GM23338 (cell line): ENCODE measurements around the gene ABI3. TPM values are rescaled to one million over a fixed set of nuclear protein-coding genes. Genes with fewer than 3 reads are reported as not detected.
"Not testable (repeated sequence)": the region's sequence is repeated elsewhere in the genome, so short reads cannot be mapped to it uniquely, and the experiment has no call there.

ENCODE experiments used
- ATAC-seq: fragments of 200-7000 bp; cut with Tn5 transposase; 3 replicates; pipeline ENCODE4 v1.9.1; 2020
- DNase-seq: peaks from one replicate; pipeline ENCODE4 v3.0.0-alpha.2; 2015; ENCODE audit warnings: low spot score
- H2AFZ ChIP-seq: fragments of 200-600 bp; sonication (generic); 2 replicates; pipeline ENCODE4 v1.8.0; 2016; ENCODE audit warnings: antibody characterized with exemption, mild to moderate bottlenecking, moderate library complexity
- H3F3A ChIP-seq: fragments of 200-600 bp; sonication (generic); replicated peaks from 2 replicates; pipeline ENCODE4 v1.8.0; 2017; ENCODE audit warnings: antibody characterized with exemption, mixed run types, low read depth
- H3K27ac ChIP-seq: fragments of 200-600 bp; sonication (generic); 2 replicates; pipeline ENCODE4 v1.6.1; 2016; ENCODE audit warnings: low read depth
- H3K27me3 ChIP-seq: fragments of 200-600 bp; sonication (generic); 2 replicates; pipeline ENCODE4 v1.8.0; 2016; ENCODE audit warnings: mild to moderate bottlenecking, mixed run types, moderate library complexity; ENCODE audit not compliant: insufficient read depth
- H3K36me3 ChIP-seq: fragments of 200-600 bp; sonication (generic); 2 replicates; pipeline ENCODE4 v1.8.0; 2016; ENCODE audit warnings: mild to moderate bottlenecking; ENCODE audit not compliant: insufficient read depth
- H3K4me1 ChIP-seq: fragments of 200-600 bp; sonication (generic); 2 replicates; pipeline ENCODE4 v1.8.0; 2016; ENCODE audit warnings: mild to moderate bottlenecking, moderate library complexity; ENCODE audit not compliant: insufficient read depth
- H3K4me2 ChIP-seq: fragments of 200-600 bp; sonication (generic); 2 replicates; pipeline ENCODE4 v1.7.1; 2017; ENCODE audit warnings: mixed run types
- H3K4me3 ChIP-seq: fragments of 200-600 bp; sonication (generic); 2 replicates; pipeline ENCODE4 v1.6.1; 2016; ENCODE audit warnings: mixed run types
- H3K79me2 ChIP-seq: fragments of 200-600 bp; sonication (generic); replicated peaks from 2 replicates; pipeline ENCODE4 v1.8.0; 2017; ENCODE audit warnings: mild to moderate bottlenecking; ENCODE audit not compliant: insufficient read depth
- H3K9me2 ChIP-seq: fragments of 200-600 bp; sonication (generic); 2 replicates; pipeline ENCODE4 v1.8.0; 2017; ENCODE audit not compliant: insufficient read depth
- H4K20me1 ChIP-seq: fragments of 200-600 bp; sonication (generic); replicated peaks from 2 replicates; pipeline ENCODE4 v1.8.0; 2017; ENCODE audit warnings: mild to moderate bottlenecking; ENCODE audit not compliant: insufficient read depth
- H3K27ac Mint-ChIP-seq: 2 replicates; pipeline ENCODE4 v1.8.0; 2020; ENCODE audit warnings: inconsistent platforms, mild to moderate bottlenecking, moderate library complexity, mixed read lengths
- H3K27me3 Mint-ChIP-seq: 3 replicates; pipeline ENCODE4 v1.8.0; 2022; ENCODE audit warnings: low read depth, mild to moderate bottlenecking, moderate library complexity, mixed read lengths, inconsistent platforms; ENCODE audit not compliant: insufficient read depth, poor library complexity
- H3K36me3 Mint-ChIP-seq: 3 replicates; pipeline ENCODE4 v1.8.0; 2021; ENCODE audit warnings: low read depth, mild to moderate bottlenecking, inconsistent platforms, moderate library complexity, mixed read lengths
- H3K4me1 Mint-ChIP-seq: 3 replicates; pipeline ENCODE4 v1.8.0; 2020; ENCODE audit warnings: mild to moderate bottlenecking, inconsistent platforms, mixed read lengths
- H3K4me3 Mint-ChIP-seq: 3 replicates; pipeline ENCODE4 v1.8.0; 2021; ENCODE audit warnings: moderate library complexity, mild to moderate bottlenecking, inconsistent platforms, mixed read lengths
- H3K9me3 Mint-ChIP-seq: 3 replicates; pipeline ENCODE4 v1.8.0; 2020; ENCODE audit warnings: moderate library complexity, mild to moderate bottlenecking, inconsistent platforms, mixed read lengths
- CREB1 ChIP-seq: fragments of 250-450 bp; sonication (Bioruptor Pico); IDR thresholded peaks from 2 replicates; pipeline ENCODE4 v1.5.0; 2020; ENCODE audit warnings: low read depth, mild to moderate bottlenecking, moderate library complexity
- JUNB ChIP-seq: IDR thresholded peaks from one replicate; pipeline ENCODE4 v1.6.1; 2016; ENCODE audit warnings: antibody characterized with exemption; ENCODE audit not compliant: unreplicated experiment
- POLR2AphosphoS5 ChIP-seq: IDR thresholded peaks from 2 replicates; pipeline ENCODE4 v1.6.1; 2016; ENCODE audit warnings: antibody characterized with exemption, low read depth
- ZNF114 ChIP-seq: fragments of 250-450 bp; sonication (Bioruptor Pico); IDR thresholded peaks from 2 replicates; pipeline ENCODE4 v1.5.0; 2020; ENCODE audit warnings: mild to moderate bottlenecking, moderate library complexity
- ZNF331 ChIP-seq: fragments of 250-450 bp; sonication (Bioruptor Pico); IDR thresholded peaks from 2 replicates; pipeline ENCODE4 v1.5.0; 2020; ENCODE audit warnings: low read depth, mild to moderate bottlenecking, moderate library complexity
- polyA plus RNA-seq: library from polyadenylated mRNA; unstranded; fragments of >200 nt; fragmentation: Nextera tagmentation; extraction: Ambion mirVana; gene quantifications from 2 replicates; pipeline ENCODE4 v1.2.1, GENCODE V29; 2016
- total RNA-seq: library from RNA; depleted of rRNA; stranded (reverse); fragments of >200 nt; shearing (Covaris generic); gene quantifications from 2 replicates; pipeline ENCODE4 v1.2.3, GENCODE V29; 2014
- TF ChIP-seq, protein P1 (sequence below), 2 experiments: fragments of 200-600 bp in 1 of 2; sonication (generic) in 1 of 2; conservative IDR thresholded peaks; 2 replicates each; pipeline versions ENCODE4 v1.5.1 to v1.6.1; 2016 to 2017; ENCODE audit warnings: antibody characterized with exemption in 2 of 2, low read depth in 2 of 2, mild to moderate bottlenecking in 2 of 2, moderate library complexity in 1 of 2

The ABI3 gene
- total and polyA plus RNA-seq, 2 experiments from 2014 or later, result 1.8 to 3.0 TPM

DNA sequence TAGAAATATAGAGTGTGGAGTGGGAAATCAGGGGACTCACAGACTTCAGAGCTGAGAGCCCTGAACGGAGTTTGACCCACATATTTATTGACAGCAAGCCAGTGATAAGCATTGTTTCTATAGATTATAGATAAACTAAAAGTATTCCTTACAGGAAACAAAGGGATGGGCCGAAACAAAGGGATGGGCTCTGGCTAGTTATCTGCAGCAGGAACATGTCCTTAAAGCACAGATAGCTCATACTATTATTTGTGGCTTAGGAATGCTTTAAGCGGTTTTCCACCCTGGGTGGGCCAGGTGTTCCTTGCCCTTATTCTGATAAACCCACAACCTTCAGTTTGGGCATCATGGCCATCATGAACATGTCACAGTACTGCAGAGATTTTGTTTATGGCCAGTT is 39.8 kb upstream of the ABI3 start:
- H3K9me2 ChIP-seq, H3K4me3 Mint-ChIP-seq, H4K20me1 ChIP-seq, DNase-seq, ATAC-seq, H3K27me3 ChIP-seq, H3K4me2 ChIP-seq, H3K27ac Mint-ChIP-seq, H3K36me3 ChIP-seq, H3K27ac ChIP-seq, H3K36me3 Mint-ChIP-seq, H3K79me2 ChIP-seq, H3K4me1 ChIP-seq, H3K4me3 ChIP-seq, H2AFZ ChIP-seq, H3K27me3 Mint-ChIP-seq, H3F3A ChIP-seq, H3K4me1 Mint-ChIP-seq: not testable (repeated sequence)
- peaks cover 35% of the 10 kb centered on the region for H3K9me3 Mint-ChIP-seq

DNA sequence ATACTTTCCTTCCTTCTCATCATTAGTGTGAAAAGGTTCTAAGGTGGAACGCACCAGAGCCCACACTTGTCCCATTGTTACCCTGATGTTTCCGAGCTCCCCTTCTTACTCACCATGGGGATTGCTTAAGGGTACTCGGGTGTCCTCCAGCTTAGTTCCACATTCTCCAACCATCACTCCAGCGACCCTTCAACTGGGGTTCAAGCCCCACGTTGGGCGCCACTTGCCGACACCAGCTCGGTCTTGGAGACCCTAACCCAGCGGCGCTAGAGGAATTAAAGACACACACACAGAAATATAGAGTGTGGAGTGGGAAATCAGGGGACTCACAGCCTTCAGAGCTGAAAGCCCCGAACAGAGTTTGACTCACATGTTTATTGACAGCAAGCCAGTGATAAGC is 34.5 kb upstream of the ABI3 start:
- not testable (repeated sequence) for H3K4me1 Mint-ChIP-seq, H2AFZ ChIP-seq, H4K20me1 ChIP-seq, H3K27me3 ChIP-seq, DNase-seq, H3F3A ChIP-seq, H3K9me2 ChIP-seq, H3K36me3 ChIP-seq, H3K27ac Mint-ChIP-seq, H3K27ac ChIP-seq, H3K4me2 ChIP-seq, ATAC-seq, H3K4me1 ChIP-seq, H3K4me3 ChIP-seq, H3K36me3 Mint-ChIP-seq, H3K27me3 Mint-ChIP-seq, H3K79me2 ChIP-seq, H3K4me3 Mint-ChIP-seq
- H3K9me3 Mint-ChIP-seq, result peaks cover 42% of the 10 kb centered on the region

DNA sequence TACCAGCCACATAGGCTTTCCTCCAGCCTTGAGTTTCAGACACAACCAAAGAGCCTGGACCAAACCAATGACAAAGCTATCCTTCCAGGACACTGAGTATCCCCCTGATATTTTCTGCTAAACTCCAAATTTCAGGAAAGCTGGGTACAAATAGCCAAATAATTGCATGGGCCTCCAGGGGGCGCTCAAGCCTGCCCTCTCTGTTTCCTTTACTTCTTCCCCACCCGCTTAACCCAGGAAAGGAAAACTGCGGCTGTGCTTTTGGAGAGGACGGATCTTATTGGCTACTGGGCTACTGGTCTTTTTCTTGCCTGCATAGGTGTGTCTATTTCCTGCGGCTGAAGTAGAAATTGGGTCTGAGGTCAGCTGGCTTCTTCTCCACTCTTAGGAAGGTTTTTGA is 30.2 kb upstream of the ABI3 start:
- H4K20me1 ChIP-seq, result no peaks in the 10 kb centered on the region
- no peaks in the 10 kb centered on the region for H3K4me1 Mint-ChIP-seq
- DNase-seq (peak; percentile 90), ATAC-seq (peak; percentile 93)
- no peaks in the 10 kb centered on the region for H3K4me1 ChIP-seq
- H3K27me3 ChIP-seq, result no peaks in the 10 kb centered on the region
- no peak overlapping the region for H3K4me3 Mint-ChIP-seq
- peaks cover 20% of the 10 kb centered on the region for H3K36me3 Mint-ChIP-seq
- H3K4me3 ChIP-seq, result no peak overlapping the region
- no peak overlapping the region for H3K4me2 ChIP-seq
- no peak overlapping the region for H3K27ac ChIP-seq
- no peaks in the 10 kb centered on the region for H3F3A ChIP-seq
- no peaks in the 10 kb centered on the region for H3K27me3 Mint-ChIP-seq
- 0 out of 2 replicates have a peak, but pooled peaks cover under 1% of the 10 kb centered on the region for H3K36me3 ChIP-seq
- no peaks in the 10 kb centered on the region for H3K79me2 ChIP-seq
- H2AFZ ChIP-seq, result no peak overlapping the region
- H3K9me3 Mint-ChIP-seq, result peaks cover 55% of the 10 kb centered on the region
- H3K9me2 ChIP-seq, result no peaks in the 10 kb centered on the region
- no peak for TF ChIP-seq ZNF114 (CRISPR knock-in tag)
- TF ChIP-seq, protein P1, sequence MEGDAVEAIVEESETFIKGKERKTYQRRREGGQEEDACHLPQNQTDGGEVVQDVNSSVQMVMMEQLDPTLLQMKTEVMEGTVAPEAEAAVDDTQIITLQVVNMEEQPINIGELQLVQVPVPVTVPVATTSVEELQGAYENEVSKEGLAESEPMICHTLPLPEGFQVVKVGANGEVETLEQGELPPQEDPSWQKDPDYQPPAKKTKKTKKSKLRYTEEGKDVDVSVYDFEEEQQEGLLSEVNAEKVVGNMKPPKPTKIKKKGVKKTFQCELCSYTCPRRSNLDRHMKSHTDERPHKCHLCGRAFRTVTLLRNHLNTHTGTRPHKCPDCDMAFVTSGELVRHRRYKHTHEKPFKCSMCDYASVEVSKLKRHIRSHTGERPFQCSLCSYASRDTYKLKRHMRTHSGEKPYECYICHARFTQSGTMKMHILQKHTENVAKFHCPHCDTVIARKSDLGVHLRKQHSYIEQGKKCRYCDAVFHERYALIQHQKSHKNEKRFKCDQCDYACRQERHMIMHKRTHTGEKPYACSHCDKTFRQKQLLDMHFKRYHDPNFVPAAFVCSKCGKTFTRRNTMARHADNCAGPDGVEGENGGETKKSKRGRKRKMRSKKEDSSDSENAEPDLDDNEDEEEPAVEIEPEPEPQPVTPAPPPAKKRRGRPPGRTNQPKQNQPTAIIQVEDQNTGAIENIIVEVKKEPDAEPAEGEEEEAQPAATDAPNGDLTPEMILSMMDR (conservative IDR thresholded peaks at IDR 0.05; ENCODE audit: low read depth in 2 of 2), result peak; percentile 85 to 95
- H3K27ac Mint-ChIP-seq, result no peak overlapping the region

DNA sequence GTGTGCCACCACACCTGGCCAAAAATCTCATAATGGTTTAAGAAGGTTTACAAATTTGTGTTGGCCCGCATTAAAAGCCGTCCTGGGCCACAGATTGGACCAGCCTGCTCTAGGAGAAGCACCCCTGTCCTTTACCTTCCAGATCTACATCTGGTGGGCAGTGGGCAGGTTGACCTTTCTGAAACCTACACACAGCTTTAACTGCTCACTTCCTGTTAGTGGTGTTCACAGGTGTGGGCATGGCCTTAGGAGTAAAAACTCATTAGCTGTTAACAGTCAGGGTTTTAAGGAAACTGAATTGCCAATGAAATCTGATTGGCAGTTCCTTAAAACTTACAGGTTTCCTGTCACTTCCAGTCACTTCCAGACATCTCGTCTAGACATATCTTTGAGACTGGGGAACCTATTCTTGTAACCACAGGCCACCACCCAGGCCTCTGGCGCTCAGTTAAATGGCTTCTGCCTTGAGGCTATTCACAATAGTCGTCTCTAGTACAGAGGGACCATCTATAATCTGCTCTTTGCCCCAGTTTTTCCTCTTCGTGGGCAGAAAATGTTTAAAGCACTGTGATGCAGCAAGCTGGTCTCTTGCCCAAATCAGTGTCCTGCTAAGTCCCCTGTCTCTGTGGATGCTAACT is 29.4 kb upstream of the ABI3 start:
- Histone ChIP-seq H3K27ac (no peak overlapping the region), H3K4me2 (no peak overlapping the region), H3K27me3 (no peaks in the 10 kb centered on the region), H2AFZ (no peak overlapping the region), H3K4me3 (no peak overlapping the region), H3K4me1 (no peaks in the 10 kb centered on the region), H3F3A (no peaks in the 10 kb centered on the region), H3K36me3 (0 out of 2 replicates have a peak, but pooled peaks cover 3% of the 10 kb centered on the region), H3K79me2 (no peaks in the 10 kb centered on the region), H4K20me1 (no peaks in the 10 kb centered on the region), H3K9me2 (no peaks in the 10 kb centered on the region)
- Mint-ChIP-seq H3K4me3 (no peak overlapping the region), H3K27me3 (no peaks in the 10 kb centered on the region), H3K27ac (no peak overlapping the region), H3K36me3 (peaks cover 22% of the 10 kb centered on the region), H3K9me3 (peaks cover 55% of the 10 kb centered on the region), H3K4me1 (no peaks in the 10 kb centered on the region)
- ATAC-seq, result no peak
- no peak for DNase-seq
- no peak for TF ChIP-seq CREB1 (CRISPR knock-in tag)
- TF ChIP-seq ZNF114 (CRISPR knock-in tag), result no peak
- no peak for TF ChIP-seq ZNF331 (CRISPR knock-in tag)
- TF ChIP-seq, protein P1 (conservative IDR thresholded peaks at IDR 0.05; ENCODE audit: low read depth in 2 of 2), result no peak
- no peak for TF ChIP-seq JUNB
- TF ChIP-seq POLR2AphosphoS5, result no peak
